Thyroid gland (tissue), 4 donors: ENCODE data around the gene MYLIP. TPM values are rescaled to one million over a fixed set of nuclear protein-coding genes. Genes with fewer than 3 reads are reported as not detected.

ENCODE experiments used
- DNase-seq, 2 donors: peaks; one replicate each; pipeline ENCODE4 v3.0.0-alpha.2; 2019
- H3K27ac ChIP-seq, 3 donors: fragments of 200-600 bp; sonication (generic); 1 replicate in 2 of 3; 2 replicates in 1 of 3; pipeline ENCODE4 v1.5.1; 2016 to 2019; ENCODE audit warnings: mild to moderate bottlenecking in 1 of 3, moderate library complexity in 1 of 3
- H3K27me3 ChIP-seq: fragments of 200-600 bp; sonication (generic); one replicate; pipeline ENCODE4 v1.5.1; 2019
- H3K36me3 ChIP-seq, 2 donors: fragments of 200-600 bp; sonication (generic); one replicate each; pipeline ENCODE4 v1.5.1; 2016 to 2019
- H3K4me1 ChIP-seq, 2 donors: fragments of 200-600 bp; sonication (generic); one replicate each; pipeline ENCODE4 v1.5.1; 2017 to 2019
- H3K4me3 ChIP-seq, 3 donors: fragments of 200-600 bp; sonication (generic); replicated peaks in 1 of 3; 1 replicate in 2 of 3; 2 replicates in 1 of 3; pipeline ENCODE4 v1.5.1; 2016; ENCODE audit warnings: mild to moderate bottlenecking in 1 of 3
- H3K9me3 ChIP-seq: fragments of 200-600 bp; sonication (generic); one replicate; pipeline ENCODE4 v1.5.1; 2017
- POLR2A ChIP-seq, 2 donors: fragments of 450-650 bp; IDR thresholded peaks; one replicate each; pipeline ENCODE4 v1.6.1; 2017; ENCODE audit warnings: antibody characterized with exemption in 2 of 2, mild to moderate bottlenecking in 2 of 2, moderate library complexity in 1 of 2
- WGBS, 2 donors: methylation state at CpG; one replicate each; pipeline ENCODE4 v1.1.5; 2017; 5-methylcytosine and 5-hydroxymethylcytosine counted together
- intact Hi-C: fragments of 100-400 bp; cut with DNase I; formaldehyde crosslinking; loops from one replicate; pipeline ENCODE4 v1.15.1; 2023
- total RNA-seq, 4 donors: library from RNA; depleted of rRNA; stranded (reverse); fragments of >200 nt; gene quantifications; one replicate each; pipeline ENCODE4 v1.2.3, GENCODE V29; 2016
- TF ChIP-seq, protein P1 (sequence below), 6 experiments: fragments of 200-600 bp in 3 of 6; fragments of 450-650 bp in 3 of 6; sonication (generic) in 3 of 6; IDR thresholded peaks; one replicate each; pipeline ENCODE4 v1.5.1; 2016 to 2019; ENCODE audit warnings: antibody characterized with exemption in 6 of 6, mild to moderate bottlenecking in 2 of 6, inconsistent platforms in 1 of 6, moderate library complexity in 1 of 6

Gene MYLIP
- total RNA-seq, 4 donors from 2014 or later = 61.8 to 108 (median 92.0) TPM

DNA sequence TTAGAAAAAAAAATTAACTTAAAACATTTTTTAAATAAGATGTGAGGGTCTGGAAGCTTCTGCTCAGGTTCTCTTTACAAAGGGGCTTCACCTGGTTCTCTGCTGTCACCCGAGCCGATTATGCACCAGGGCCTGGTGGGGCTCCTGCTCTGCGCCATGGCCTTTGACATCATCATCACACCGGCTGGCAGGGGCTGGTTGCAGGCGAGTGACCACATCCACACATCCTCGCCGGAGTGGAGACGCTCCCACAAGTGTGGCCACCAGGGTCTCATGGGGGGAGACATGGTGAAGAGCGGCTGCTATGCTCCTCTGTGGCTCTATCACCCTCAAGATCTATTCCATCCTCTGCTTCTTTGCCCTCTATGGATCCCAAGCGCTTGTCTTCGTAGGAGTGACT is 31.9 kb downstream of the MYLIP start:
- DNase-seq = no peak
- Histone ChIP-seq H3K27me3 (no peaks in the 10 kb centered on the region), H3K9me3 (no peaks in the 10 kb centered on the region), H3K36me3 (no peaks in the 10 kb centered on the region), H3K4me3 (no peak overlapping the region), H3K4me1 (peaks cover 19 to 22% of the 10 kb centered on the region in 2 donors), H3K27ac (no peak overlapping the region)
- intact Hi-C loops = no loop called here
- WGBS, 2 donors = 96 to 97% methylated on average over 11 of the region's 11 CpGs
- no peak for TF ChIP-seq POLR2A (IDR thresholded peaks at IDR 0.05)
- TF ChIP-seq, protein P1, sequence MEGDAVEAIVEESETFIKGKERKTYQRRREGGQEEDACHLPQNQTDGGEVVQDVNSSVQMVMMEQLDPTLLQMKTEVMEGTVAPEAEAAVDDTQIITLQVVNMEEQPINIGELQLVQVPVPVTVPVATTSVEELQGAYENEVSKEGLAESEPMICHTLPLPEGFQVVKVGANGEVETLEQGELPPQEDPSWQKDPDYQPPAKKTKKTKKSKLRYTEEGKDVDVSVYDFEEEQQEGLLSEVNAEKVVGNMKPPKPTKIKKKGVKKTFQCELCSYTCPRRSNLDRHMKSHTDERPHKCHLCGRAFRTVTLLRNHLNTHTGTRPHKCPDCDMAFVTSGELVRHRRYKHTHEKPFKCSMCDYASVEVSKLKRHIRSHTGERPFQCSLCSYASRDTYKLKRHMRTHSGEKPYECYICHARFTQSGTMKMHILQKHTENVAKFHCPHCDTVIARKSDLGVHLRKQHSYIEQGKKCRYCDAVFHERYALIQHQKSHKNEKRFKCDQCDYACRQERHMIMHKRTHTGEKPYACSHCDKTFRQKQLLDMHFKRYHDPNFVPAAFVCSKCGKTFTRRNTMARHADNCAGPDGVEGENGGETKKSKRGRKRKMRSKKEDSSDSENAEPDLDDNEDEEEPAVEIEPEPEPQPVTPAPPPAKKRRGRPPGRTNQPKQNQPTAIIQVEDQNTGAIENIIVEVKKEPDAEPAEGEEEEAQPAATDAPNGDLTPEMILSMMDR (IDR thresholded peaks at IDR 0.05) = no peak

DNA sequence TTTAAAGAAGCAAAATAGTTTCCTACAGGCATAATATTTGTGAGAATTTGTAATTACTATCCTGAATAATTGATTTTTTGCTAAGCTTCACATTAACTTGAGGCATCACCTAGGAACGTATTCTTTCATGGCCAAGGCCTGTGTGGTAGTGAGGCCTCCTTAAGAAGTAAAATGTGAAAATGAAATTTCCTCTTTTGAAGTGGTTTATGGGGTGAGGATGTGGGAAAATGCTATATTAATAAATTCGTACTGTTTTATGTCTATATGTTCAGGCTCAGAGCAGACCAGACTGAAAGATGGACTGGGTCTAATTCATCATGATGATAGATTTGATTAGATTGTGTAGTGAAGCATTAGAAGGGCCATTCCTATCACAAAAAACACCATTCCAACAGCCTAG is 33.1 kb downstream of the MYLIP start:
- no peak for DNase-seq
- WGBS, 2 donors = 85 to 95% methylated on average over 2 of the region's 2 CpGs
- TF ChIP-seq POLR2A (IDR thresholded peaks at IDR 0.05) = no peak
- TF ChIP-seq, protein P1 (IDR thresholded peaks at IDR 0.05) = no peak
- Histone ChIP-seq H3K36me3 (no peaks in the 10 kb centered on the region), H3K27me3 (no peaks in the 10 kb centered on the region), H3K27ac (no peak overlapping the region), H3K4me3 (no peak overlapping the region), H3K4me1 (peaks cover 19 to 34% of the 10 kb centered on the region in 2 donors), H3K9me3 (no peaks in the 10 kb centered on the region)
- intact Hi-C loops = no loop called here

DNA sequence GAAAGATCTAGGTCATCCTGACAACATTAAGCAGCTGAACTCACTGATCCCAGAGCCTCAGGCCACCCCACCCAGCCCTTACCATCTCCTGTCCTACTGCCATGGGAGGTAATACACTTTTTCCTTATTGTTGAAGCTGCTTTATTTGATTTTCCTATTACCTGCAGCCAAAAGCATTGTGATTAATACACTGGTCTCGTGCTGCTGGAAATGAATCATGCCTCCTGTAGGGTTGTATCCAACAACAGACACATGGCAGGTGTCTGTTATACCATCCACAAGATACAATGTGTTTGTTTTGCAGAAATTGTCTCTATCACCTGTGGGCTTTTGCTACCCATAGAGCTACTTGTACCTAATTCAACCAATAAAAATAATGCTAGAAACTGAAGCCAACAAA is 34.2 kb downstream of the MYLIP start:
- intact Hi-C loops = no loop called here
- Histone ChIP-seq H3K27me3 (no peaks in the 10 kb centered on the region), H3K9me3 (no peaks in the 10 kb centered on the region), H3K36me3 (no peaks in the 10 kb centered on the region), H3K4me3 (no peak overlapping the region), H3K27ac (no peak overlapping the region), H3K4me1 (peaks cover 23 to 43% of the 10 kb centered on the region in 2 donors)
- WGBS, 2 donors = 86 to 97% methylated on average over 1 of the region's 1 CpG
- no peak for TF ChIP-seq POLR2A (IDR thresholded peaks at IDR 0.05)
- TF ChIP-seq, protein P1 (IDR thresholded peaks at IDR 0.05) = no peak
- DNase-seq = no peak

DNA sequence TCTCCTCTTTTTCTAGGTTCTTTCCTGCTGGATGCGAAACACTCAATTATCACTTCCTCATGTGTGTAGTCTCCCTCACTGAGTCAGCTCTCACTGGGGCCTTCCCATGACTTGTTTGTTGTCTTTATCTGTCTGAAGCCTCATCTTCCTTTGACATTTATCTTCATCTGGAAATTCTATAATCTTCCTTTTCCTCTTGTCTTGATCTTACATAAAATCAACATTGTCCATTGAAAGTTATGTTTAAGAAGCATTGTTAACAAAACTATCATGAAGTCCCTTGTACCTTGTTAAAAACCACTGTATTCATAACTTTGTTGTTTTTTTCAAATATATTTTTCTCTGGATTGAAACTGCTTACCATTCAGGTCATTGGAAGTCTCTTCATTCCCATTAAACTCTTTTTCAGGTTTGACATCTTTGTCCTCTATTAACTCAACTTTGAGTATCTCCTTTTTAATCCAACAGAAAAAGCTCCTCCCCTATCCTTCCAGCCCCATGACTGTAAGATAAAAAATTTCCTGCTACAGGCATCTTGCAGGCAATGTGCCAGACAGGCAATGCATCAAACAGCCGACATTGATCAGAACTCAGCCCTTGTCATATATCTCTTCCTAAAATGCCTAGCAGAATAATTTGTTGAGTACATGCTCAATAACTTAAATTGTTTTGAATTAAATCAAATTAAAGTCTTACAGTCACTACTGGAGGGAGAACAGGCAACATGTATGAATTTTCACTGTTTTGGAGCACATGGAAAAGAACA is 34.8 kb downstream of the MYLIP start:
- 84 to 86% methylated on average over 2 of the region's 2 CpGs for WGBS, 2 donors
- Histone ChIP-seq H3K4me3 (no peak overlapping the region), H3K27me3 (no peaks in the 10 kb centered on the region), H3K9me3 (no peaks in the 10 kb centered on the region), H3K27ac (no peak overlapping the region), H3K36me3 (no peaks in the 10 kb centered on the region), H3K4me1 (peaks cover 26 to 41% of the 10 kb centered on the region in 2 donors)
- DNase-seq = no peak
- intact Hi-C loops = no loop called here
- TF ChIP-seq POLR2A (IDR thresholded peaks at IDR 0.05) = no peak
- TF ChIP-seq, protein P1 (IDR thresholded peaks at IDR 0.05) = no peak

DNA sequence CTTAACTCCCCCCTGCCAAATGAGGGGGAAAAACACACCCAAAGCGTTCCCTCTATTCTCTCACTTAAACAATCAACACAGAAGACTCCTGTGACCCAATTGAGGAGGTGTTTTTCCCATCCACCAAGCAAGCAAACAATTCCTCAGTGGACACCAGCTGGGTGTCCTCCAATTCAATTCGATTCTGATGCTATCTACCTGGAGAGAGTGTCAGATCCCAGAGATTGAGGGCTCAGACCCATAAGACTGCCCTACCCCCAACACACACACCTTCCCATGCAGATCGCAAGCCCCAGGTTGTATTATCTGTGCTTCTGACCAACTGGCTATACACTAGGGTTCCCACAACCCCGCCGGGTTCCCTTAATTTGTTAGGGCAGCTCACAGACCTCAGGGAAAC is 36.8 kb downstream of the MYLIP start:
- intact Hi-C loops = no loop called here
- Histone ChIP-seq H3K27ac (no peak overlapping the region), H3K4me3 (no peak overlapping the region), H3K9me3 (no peaks in the 10 kb centered on the region), H3K4me1 (peaks cover 16 to 30% of the 10 kb centered on the region in 2 donors), H3K36me3 (no peaks in the 10 kb centered on the region), H3K27me3 (no peaks in the 10 kb centered on the region)
- no peak for DNase-seq
- TF ChIP-seq POLR2A (IDR thresholded peaks at IDR 0.05) = no peak
- TF ChIP-seq, protein P1 (IDR thresholded peaks at IDR 0.05) = no peak
- WGBS, 2 donors = 94 to 97% methylated on average over 5 of the region's 5 CpGs
